Measurements from ENCODE around the gene CCDC187.

DNA sequence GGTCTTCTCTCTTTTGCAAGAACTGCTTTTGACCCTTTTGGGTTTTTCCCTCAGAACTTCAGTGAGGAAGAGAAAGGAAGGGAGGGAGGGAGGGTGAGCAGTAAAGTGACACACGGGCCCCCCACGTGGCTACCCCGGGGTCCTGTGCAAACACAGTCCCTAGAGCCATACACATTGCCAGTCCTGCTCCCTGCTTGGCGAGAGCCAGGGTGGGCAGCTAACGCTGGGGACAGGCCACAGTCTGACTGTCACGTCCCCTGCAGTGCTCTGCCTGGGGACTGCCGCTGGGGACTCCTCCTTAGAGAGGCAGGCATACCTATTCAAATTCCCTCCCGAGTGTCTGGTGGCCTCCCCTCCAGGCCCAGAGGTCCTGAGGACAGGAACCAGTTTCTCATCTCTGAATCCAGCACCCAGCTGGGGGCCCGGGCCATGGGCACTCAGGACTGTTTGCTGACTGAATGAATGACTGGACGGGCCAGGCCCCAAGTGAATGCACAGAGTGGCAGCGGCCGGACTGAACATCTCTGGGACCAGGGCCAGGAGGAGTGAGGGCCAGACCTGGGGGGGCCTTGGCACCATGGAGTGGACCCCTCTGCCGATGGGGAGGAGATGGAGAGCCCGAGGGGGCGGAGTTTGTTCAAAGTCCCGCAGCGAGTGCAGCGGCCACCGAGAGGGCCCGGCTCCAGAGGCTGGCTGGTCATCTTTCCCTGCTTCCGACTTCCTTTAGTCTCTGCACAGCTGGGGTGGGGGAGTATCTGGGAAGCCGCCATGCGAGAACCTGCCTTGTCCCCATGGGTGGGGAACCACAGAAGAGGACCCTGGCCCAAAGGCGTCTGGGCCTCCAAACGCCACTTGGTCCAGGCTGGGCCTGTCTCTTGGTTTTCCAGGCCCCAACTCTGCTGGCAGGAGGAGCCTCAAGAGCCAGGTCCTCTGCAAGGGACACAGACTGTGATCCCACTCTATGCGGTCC is 5.8 kb downstream of the CCDC187 start:
- TF ChIP-seq GATA2 (IDR thresholded peaks at IDR 0.05; ENCODE audit: low read depth, low read length) (no peak), GATA3 (IDR thresholded peaks at IDR 0.05; ENCODE audit: low read depth, low read length) (no peak)
